ENCODE results near the gene ZNF273.
"Not testable (repeated sequence)": the region's sequence is repeated elsewhere in the genome, so short reads cannot be mapped to it uniquely, and the experiment has no call there.

ZNF273 gene

DNA sequence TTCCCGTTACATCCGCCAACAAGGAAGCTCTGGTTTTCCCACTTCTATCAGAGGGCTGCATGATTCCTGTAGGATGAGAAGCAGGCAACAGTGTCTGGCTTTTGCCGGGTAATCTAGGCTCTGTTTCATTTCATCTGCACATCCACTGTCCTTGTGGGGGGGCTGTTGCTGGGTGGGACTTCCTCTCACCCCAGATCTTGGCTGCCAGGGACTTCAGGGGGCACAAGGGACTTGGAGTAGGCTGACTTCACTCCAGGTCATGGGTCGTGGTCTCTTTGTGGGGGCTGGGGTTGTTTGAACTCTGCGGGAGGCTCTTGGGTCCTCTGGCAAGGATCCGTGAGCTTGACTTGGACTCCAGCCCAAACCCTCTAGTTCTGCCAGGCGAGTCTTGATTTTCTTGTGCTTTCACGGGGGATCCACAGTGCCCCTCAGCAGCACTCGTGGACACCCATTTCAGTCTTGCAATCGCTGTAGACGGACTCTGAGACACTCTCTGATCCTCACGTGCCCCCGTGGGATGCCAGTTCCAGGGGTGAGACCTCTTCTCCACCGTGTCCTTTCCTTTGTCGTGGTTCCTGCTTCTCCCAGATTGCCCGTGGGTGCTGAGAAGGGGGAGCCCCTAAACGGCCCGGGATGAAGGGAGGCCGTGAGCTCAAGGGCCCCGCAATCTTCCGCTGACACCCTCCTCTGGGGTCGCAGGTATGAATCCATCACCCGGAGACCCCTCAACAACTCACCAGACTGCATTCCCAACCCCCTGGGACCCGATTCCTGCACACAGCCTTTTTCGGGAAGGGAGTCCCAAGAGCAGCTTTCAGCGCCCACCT is 21.4 kb upstream of the ZNF273 start:
- no peak for TF ChIP-seq ZNF274 (IDR thresholded peaks at IDR 0.05; ENCODE audit: low read depth, low read length)

GRCh38 chr7:64882341-64883112 is 20.5 kb upstream of the ZNF273 start:
- peak overlapping the region; percentile 2; the same call in 1 of the 2 replicates for H3K4me3 ChIP-seq (ENCODE audit: low read length)
- TF ChIP-seq ZNF274 (IDR thresholded peaks at IDR 0.05; ENCODE audit: low read depth, low read length), result no peak

More for the DNA sequence above, 21.4 kb upstream of the ZNF273 start:
- no peak overlapping the region for H3K4me3 ChIP-seq (ENCODE audit: low read length)

- H3K4me3 ChIP-seq (ENCODE audit: low read length), result peak overlapping the region; percentile 2; the same call in 1 of the 2 replicates
- no peak for TF ChIP-seq ZNF274 (IDR thresholded peaks at IDR 0.05; ENCODE audit: low read depth, low read length)
Observed at GRCh38 chr7:64883113-64883905, 19.8 kb upstream of the ZNF273 start.

- no peak for TF ChIP-seq ZNF274 (IDR thresholded peaks at IDR 0.05; ENCODE audit: low read depth, low read length)
- no peak overlapping the region for H3K4me3 ChIP-seq (ENCODE audit: low read length)
Observed at GRCh38 chr7:64884085-64884912, 18.8 kb upstream of the ZNF273 start.

DNA sequence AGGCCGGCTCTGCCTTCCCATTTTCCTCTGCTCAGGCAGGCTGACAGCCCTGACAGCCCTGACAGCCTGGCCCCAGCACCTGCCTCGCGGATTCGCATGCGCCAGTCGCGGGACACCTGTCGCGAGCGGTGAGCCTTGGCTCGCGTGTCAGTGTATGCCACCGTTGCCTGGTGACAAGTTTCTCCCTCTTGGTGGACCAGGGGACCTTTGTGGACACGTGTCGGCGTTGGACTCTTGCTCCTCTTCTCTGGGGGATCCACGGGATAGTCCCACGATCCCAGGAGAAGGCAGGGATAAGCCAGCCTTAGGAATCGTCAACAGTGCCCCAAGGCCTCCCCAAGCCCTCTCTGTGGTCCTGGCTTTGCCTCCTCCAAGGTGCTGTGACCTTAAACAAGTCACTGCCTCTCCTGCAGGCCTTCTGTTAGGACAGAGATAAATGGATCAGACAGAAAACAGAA is 18.1 kb upstream of the ZNF273 start:
- no peak for TF ChIP-seq ZNF274 (IDR thresholded peaks at IDR 0.05; ENCODE audit: low read depth, low read length)
- H3K4me3 ChIP-seq (ENCODE audit: low read length), result no peak overlapping the region

- no peak for TF ChIP-seq ZNF274 (IDR thresholded peaks at IDR 0.05; ENCODE audit: low read depth, low read length)
- H3K4me3 ChIP-seq (ENCODE audit: low read length), result no peak overlapping the region
Observed at GRCh38 chr7:64885520-64886240, 17.4 kb upstream of the ZNF273 start.

DNA sequence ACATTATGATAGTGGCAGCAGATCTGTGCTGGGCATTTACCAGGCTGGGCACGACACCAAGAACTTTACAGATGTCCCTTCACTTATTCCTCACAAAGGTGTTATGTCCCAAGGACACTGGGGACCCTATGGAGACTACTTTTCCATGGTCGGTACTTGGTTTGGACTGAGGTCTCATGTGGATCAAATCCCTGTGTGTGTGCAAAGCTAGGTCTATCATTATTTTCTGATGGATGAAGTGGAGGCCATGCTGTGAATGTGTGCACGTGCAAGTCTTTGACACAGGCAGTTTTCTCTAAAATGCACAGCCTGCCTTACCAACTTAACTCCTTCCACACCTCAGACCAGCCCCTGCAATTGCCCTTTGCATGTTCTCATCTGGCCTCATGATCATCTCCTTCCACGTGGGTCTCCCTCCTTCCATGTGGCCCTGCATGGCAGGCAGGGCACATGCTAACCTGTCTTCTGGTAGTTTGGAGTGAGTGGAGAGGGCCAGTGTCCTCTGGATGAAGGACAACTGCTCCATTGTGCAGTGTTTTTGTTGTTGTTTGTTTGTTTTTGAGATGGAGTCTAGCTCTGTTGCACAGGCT is 16.0 kb upstream of the ZNF273 start:
- no peak overlapping the region for H3K4me3 ChIP-seq (ENCODE audit: low read length)
- no peak for TF ChIP-seq ZNF274 (IDR thresholded peaks at IDR 0.05; ENCODE audit: low read depth, low read length)

DNA sequence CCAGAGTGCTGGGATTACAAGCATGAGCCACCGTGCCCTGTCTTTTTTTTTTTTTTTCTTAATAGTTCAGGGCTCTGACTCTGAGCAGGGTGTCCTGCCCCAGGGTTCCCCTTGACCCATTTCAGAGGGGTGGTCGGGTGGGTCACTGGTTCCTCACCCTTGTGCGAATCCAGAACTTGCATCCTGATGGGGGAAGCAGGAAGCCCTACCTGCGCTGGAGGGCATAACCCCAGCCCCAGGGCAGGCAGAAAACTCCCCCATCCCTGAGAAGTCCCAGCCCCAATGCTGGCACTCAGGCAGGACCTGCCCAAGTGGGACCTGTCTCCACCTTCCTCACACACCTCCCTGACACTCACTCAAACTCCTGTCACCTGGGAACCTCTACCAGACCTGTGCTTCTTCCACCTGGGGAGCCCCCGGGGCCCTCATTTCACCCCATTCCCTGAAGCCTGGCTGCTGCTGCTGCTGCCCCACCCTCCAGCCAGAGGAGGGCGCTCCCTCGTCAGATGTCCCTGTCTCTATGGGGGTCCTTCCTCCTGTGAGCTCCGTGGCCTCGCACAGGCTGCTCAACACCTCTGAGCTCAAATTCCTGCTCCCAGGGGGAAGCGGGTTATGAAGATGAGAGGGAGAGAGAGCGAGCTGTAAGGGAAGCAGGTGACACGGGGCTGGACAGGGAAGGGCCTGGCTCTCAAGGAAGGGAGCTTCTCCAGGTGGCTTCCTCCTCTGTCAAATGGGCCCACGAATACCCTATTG is 15.1 kb upstream of the ZNF273 start:
- no peak for TF ChIP-seq ZNF274 (IDR thresholded peaks at IDR 0.05; ENCODE audit: low read depth, low read length)
- H3K4me3 ChIP-seq (ENCODE audit: low read length), result no peak overlapping the region; the same call in 1 of the 2 replicates

- no peak for TF ChIP-seq ZNF274 (IDR thresholded peaks at IDR 0.05; ENCODE audit: low read depth, low read length)
- peak overlapping the region; percentile 10; the same call in 1 of the 2 replicates for H3K4me3 ChIP-seq (ENCODE audit: low read length)
Observed at GRCh38 chr7:64888561-64888900, 14.5 kb upstream of the ZNF273 start.

DNA sequence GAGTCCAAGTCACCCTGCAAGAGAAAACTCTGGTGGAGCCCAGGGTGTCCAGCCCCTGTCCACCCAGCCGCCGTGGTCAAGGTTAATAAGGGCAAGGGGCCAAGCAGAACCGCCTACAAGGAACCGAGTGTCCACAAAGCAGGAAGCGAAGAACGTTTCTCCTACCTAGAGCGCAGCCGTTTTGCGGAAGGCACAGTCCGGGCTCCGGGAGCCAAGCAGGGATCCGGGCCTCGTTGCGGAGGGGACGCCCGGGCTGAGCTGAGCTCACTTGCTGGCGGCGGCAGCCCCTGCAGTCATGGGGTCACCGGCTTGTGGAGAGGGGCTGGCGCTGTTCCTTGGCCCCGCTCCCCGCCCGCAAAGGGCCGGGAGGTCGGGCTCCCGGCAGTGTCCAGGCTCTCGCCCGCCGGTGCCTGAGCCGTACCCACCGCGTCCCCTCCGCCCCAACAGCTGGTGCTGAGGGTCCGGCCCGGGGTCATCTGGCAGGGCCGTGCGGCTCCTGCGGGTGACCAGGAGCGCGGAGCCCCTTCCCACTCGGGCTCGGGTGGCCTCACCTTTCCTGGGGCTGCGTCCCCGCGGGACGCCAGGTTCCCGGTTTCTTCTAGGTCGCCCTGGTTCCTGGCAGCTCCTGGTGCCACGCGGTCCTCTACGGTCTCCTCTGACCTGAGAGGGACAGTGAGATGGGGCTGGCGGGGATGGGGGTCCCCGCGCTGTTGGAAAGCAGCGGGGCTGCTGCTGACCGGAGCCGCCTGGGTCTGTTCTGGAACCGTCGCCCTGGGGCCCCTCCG is 14.0 kb upstream of the ZNF273 start:
- no peak for TF ChIP-seq ZNF274 (IDR thresholded peaks at IDR 0.05; ENCODE audit: low read depth, low read length)
- H3K4me3 ChIP-seq (ENCODE audit: low read length), result peak overlapping the region; percentile 10; the same call in 1 of the 2 replicates

DNA sequence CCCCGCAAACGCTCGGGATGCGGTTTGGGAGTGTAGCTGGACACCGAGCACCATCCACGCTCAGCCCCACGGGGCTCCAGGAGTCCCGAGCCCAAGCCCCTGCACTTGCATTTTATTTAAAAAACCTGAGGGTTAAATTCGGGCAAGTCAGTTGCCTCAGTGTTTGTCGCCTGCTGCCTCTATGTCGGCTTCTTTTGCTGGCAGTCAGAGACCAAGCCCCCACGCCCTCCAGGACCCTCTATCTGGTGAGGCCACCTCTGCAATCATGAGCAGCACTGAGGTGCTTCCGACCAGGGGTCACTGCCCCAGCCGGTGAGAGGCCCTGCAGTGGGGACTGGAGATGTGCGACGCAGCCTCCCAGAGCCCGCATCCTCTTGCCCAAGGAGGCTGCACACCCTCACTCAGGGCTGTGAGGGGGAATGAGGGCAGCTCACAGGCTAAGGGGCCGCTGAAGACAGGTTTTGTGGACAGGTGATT is 13.3 kb upstream of the ZNF273 start:
- no peak for TF ChIP-seq ZNF274 (IDR thresholded peaks at IDR 0.05; ENCODE audit: low read depth, low read length)
- H3K4me3 ChIP-seq (ENCODE audit: low read length), result no peak overlapping the region

GRCh38 chr7:64890273-64890672 is 12.8 kb upstream of the ZNF273 start:
- H3K4me3 ChIP-seq (ENCODE audit: low read length), result not testable (repeated sequence)
